ENCODE data around the gene NUDT22.

NUDT22 gene

DNA sequence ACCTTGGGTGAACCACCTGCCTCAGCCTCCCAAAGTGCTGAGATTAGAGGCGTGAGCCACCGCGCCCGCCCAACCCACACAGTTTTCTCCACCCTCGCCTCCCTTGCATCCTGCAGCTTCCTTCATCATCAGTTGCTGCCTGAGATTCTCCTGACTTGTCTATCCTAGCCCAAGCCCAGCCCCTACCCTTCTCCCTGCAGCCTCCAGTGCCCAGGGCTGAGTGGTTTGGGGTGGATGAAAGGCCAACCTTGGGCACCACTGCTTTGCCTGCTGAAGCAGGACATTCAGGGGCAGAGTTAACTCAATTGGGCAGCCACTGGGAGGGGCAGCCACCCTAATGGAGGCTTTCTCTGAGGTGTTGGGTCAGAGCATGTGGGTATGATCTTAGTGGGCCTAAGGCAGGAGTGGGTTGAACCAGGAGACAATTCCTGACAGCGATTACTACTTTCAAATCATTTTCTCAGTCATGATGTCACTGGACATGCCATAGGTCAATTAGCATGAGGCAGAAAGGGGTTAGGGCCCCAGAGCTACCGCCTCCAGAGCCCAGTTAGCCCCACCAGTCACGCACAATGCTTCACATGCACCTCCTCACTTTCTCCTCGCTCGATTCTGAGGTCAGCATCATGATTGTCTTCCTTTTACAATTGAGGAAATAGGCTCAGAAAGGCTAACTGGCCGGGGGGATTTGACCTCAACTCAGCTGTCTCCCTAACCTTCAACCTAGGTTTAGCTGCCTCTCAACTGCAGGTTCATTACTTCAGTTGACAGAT, 13.8 kb downstream of the NUDT22 start:
- H3K36me3 ChIP-seq (ENCODE audit: control insufficient read depth in 5 of 5, insufficient read depth in 5 of 5, low read length in 5 of 5), result peaks cover 0 to 42% (median 34%) of the 10 kb centered on the region in 5 donors
- peak overlapping the region; percentile 72 to 95 (median 90) for H3K9ac ChIP-seq (ENCODE audit: low read length in 5 of 5)
- no peaks in the 10 kb centered on the region for H3K9me3 ChIP-seq (ENCODE audit: control insufficient read depth in 5 of 5, low read length in 5 of 5)
- H3K4me3 ChIP-seq (ENCODE audit: low read depth in 1 of 5, low read length in 5 of 5), result peak overlapping the region; percentile 42 to 84 (median 79)
- peaks cover 12 to 61% (median 40%) of the 10 kb centered on the region in 5 donors for H3K4me1 ChIP-seq (ENCODE audit: control insufficient read depth in 5 of 5, insufficient read depth in 5 of 5, low read length in 5 of 5)
- H3K27ac ChIP-seq (ENCODE audit: low read depth, low read length), result peak overlapping the region; percentile 99
- peaks cover 0 to 7% (median 0%) of the 10 kb centered on the region in 5 donors for H3K27me3 ChIP-seq (ENCODE audit: control insufficient read depth in 5 of 5, insufficient read depth in 4 of 5, low read length in 5 of 5)

GRCh38 chr11:64240435-64241240, 14.6 kb downstream of the NUDT22 start, which contains the start of gene FKBP2:
Gene FKBP2 (plus strand): TSS chr11:64241095. CDS start chr11:64242388, 1,293 bp downstream.
- Histone ChIP-seq H3K9me3 (ENCODE audit: control insufficient read depth in 5 of 5, low read length in 5 of 5) (no peaks in the 10 kb centered on the region), H3K9ac (ENCODE audit: low read length in 5 of 5) (peak within 1 kb of the TSS; percentile 79 to 95 (median 90)), H3K4me1 (ENCODE audit: control insufficient read depth in 5 of 5, insufficient read depth in 5 of 5, low read length in 5 of 5) (peaks cover 8 to 61% (median 40%) of the 10 kb centered on the region in 5 donors), H3K27ac (ENCODE audit: low read depth, low read length) (peak within 1 kb of the TSS; percentile 99), H3K36me3 (ENCODE audit: control insufficient read depth in 5 of 5, insufficient read depth in 5 of 5, low read length in 5 of 5) (peaks cover 0 to 42% (median 34%) of the 10 kb centered on the region in 5 donors), H3K4me3 (ENCODE audit: low read depth in 1 of 5, low read length in 5 of 5) (peak within 1 kb of the TSS; percentile 75 to 86 (median 84)), H3K27me3 (ENCODE audit: control insufficient read depth in 5 of 5, insufficient read depth in 4 of 5, low read length in 5 of 5) (peaks cover 0 to 7% (median 0%) of the 10 kb centered on the region in 5 donors)

DNA sequence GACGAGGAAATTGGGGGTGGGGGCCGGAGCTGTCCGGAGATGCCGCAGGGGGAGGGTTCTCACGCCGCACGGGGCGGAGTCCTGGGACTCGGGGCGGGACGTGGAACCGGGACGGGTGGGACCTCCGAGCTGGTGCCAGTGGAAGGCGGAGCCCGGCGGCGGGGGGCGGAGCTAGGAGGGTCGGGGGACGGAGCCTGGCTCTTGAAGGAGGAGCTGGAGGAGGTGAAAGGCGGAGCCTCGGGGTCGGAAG, 15.1 kb downstream of the NUDT22 start:
- H3K9me3 ChIP-seq (ENCODE audit: control insufficient read depth in 5 of 5, low read length in 5 of 5), result no peaks in the 10 kb centered on the region

GRCh38 chr11:64241491-64242374, 15.7 kb downstream of the NUDT22 start:
- Histone ChIP-seq H3K9ac (ENCODE audit: low read length in 5 of 5) (peak overlapping the region in 4 of 5 donors; percentile 77 to 88 (median 82)), H3K9me3 (ENCODE audit: control insufficient read depth in 5 of 5, low read length in 5 of 5) (no peaks in the 10 kb centered on the region), H3K4me1 (ENCODE audit: control insufficient read depth in 5 of 5, insufficient read depth in 5 of 5, low read length in 5 of 5) (peaks cover 7 to 62% (median 42%) of the 10 kb centered on the region in 5 donors), H3K27me3 (ENCODE audit: control insufficient read depth in 5 of 5, insufficient read depth in 4 of 5, low read length in 5 of 5) (peaks cover 0 to 7% (median 0%) of the 10 kb centered on the region in 5 donors), H3K4me3 (ENCODE audit: low read depth in 1 of 5, low read length in 5 of 5) (peak overlapping the region; percentile 29 to 86 (median 79)), H3K27ac (ENCODE audit: low read depth, low read length) (peak overlapping the region; percentile 99), H3K36me3 (ENCODE audit: control insufficient read depth in 5 of 5, insufficient read depth in 5 of 5, low read length in 5 of 5) (peaks cover 0 to 39% (median 34%) of the 10 kb centered on the region in 5 donors)

More for the DNA sequence above, 15.1 kb downstream of the NUDT22 start:
- peaks cover 0 to 7% (median 0%) of the 10 kb centered on the region in 5 donors for H3K27me3 ChIP-seq (ENCODE audit: control insufficient read depth in 5 of 5, insufficient read depth in 4 of 5, low read length in 5 of 5)
- H3K4me1 ChIP-seq (ENCODE audit: control insufficient read depth in 5 of 5, insufficient read depth in 5 of 5, low read length in 5 of 5), result peaks cover 7 to 61% (median 40%) of the 10 kb centered on the region in 5 donors
- H3K4me3 ChIP-seq (ENCODE audit: low read depth in 1 of 5, low read length in 5 of 5), result peak overlapping the region in 4 of 5 donors; percentile 75 to 86 (median 82)
- peaks cover 0 to 39% (median 34%) of the 10 kb centered on the region in 5 donors for H3K36me3 ChIP-seq (ENCODE audit: control insufficient read depth in 5 of 5, insufficient read depth in 5 of 5, low read length in 5 of 5)
- peak overlapping the region in 4 of 5 donors; percentile 72 to 95 (median 91) for H3K9ac ChIP-seq (ENCODE audit: low read length in 5 of 5)
- H3K27ac ChIP-seq (ENCODE audit: low read depth, low read length), result peak overlapping the region; percentile 99

DNA sequence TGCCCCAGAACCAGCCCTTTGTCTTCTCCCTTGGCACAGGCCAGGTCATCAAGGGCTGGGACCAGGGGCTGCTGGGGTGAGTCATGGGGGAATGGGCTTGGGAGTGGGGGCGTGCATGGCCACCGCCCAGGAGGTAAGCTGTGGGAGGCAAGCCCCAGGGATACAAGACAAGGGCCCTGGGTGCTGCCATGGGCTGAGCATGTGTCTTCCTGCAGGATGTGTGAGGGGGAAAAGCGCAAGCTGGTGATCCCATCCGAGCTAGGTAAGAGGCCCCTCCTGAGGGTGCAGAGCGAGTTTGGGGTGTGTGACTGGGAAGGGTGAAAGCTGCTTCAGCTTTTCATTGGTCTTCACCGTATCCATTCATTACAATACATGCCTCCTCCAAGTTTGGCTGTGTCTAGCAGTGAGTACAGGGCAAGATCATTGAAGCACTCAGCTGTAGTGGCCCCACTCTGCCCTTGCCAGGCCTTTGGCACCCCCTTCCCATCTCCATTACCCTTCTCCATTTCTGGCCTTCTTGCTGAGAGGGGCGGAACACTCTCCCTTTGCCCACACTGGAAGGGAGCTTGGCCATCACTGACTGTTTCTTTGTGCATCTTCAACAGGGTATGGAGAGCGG, 17.3 kb downstream of the NUDT22 start:
- peak overlapping the region; percentile 54 for H3K27ac ChIP-seq (ENCODE audit: low read depth, low read length)
- H3K9me3 ChIP-seq (ENCODE audit: control insufficient read depth in 5 of 5, low read length in 5 of 5), result no peaks in the 10 kb centered on the region
- H3K4me1 ChIP-seq (ENCODE audit: control insufficient read depth in 5 of 5, insufficient read depth in 5 of 5, low read length in 5 of 5), result peaks cover 10 to 70% (median 53%) of the 10 kb centered on the region in 5 donors
- H3K9ac ChIP-seq (ENCODE audit: low read length in 5 of 5), result peak overlapping the region in 1 of 5 donors; percentile 39
- no peak overlapping the region for H3K4me3 ChIP-seq (ENCODE audit: low read depth in 1 of 5, low read length in 5 of 5)
- peaks cover 0 to 7% (median 0%) of the 10 kb centered on the region in 5 donors for H3K27me3 ChIP-seq (ENCODE audit: control insufficient read depth in 5 of 5, insufficient read depth in 4 of 5, low read length in 5 of 5)
- peaks cover 0 to 23% (median 20%) of the 10 kb centered on the region in 5 donors for H3K36me3 ChIP-seq (ENCODE audit: control insufficient read depth in 5 of 5, insufficient read depth in 5 of 5, low read length in 5 of 5)

GRCh38 chr11:64244107-64244506, 18.0 kb downstream of the NUDT22 start:
- H3K27ac ChIP-seq (ENCODE audit: low read depth, low read length), result peak overlapping the region; percentile 54
- H3K4me3 ChIP-seq (ENCODE audit: low read depth in 1 of 5, low read length in 5 of 5), result no peak overlapping the region
- no peaks in the 10 kb centered on the region for H3K9me3 ChIP-seq (ENCODE audit: control insufficient read depth in 5 of 5, low read length in 5 of 5)
- H3K4me1 ChIP-seq (ENCODE audit: control insufficient read depth in 5 of 5, insufficient read depth in 5 of 5, low read length in 5 of 5), result peaks cover 10 to 70% (median 53%) of the 10 kb centered on the region in 5 donors
- no peak overlapping the region for H3K9ac ChIP-seq (ENCODE audit: low read length in 5 of 5)
- H3K27me3 ChIP-seq (ENCODE audit: control insufficient read depth in 5 of 5, insufficient read depth in 4 of 5, low read length in 5 of 5), result peaks cover 0 to 7% (median 0%) of the 10 kb centered on the region in 5 donors
- H3K36me3 ChIP-seq (ENCODE audit: control insufficient read depth in 5 of 5, insufficient read depth in 5 of 5, low read length in 5 of 5), result peaks cover 0 to 16% (median 12%) of the 10 kb centered on the region in 5 donors

DNA sequence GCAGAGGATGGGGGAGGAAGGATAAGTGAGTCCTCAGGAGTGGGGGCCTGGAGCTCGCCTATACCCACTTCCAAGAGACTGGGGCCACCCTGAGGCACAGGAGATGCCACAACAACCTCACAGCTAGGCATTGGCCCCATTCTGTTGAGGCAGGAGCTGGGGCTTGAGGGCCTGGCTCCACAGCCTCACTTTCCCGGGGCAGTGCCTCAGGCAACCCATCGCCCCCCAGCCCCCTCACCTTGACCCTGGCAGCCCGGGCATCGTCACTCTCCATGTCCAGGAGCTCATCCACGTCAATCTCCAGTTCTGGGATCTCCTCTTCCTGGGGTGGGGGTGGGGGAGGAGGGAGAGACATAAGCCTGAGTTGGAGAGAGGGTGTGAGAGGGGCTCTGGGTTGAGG, 18.9 kb downstream of the NUDT22 start:
- H3K9me3 ChIP-seq (ENCODE audit: control insufficient read depth in 5 of 5, low read length in 5 of 5), result no peaks in the 10 kb centered on the region
- peak overlapping the region; percentile 89 for H3K27ac ChIP-seq (ENCODE audit: low read depth, low read length)
- peaks cover 0 to 7% (median 0%) of the 10 kb centered on the region in 5 donors for H3K27me3 ChIP-seq (ENCODE audit: control insufficient read depth in 5 of 5, insufficient read depth in 4 of 5, low read length in 5 of 5)
- H3K36me3 ChIP-seq (ENCODE audit: control insufficient read depth in 5 of 5, insufficient read depth in 5 of 5, low read length in 5 of 5), result peaks cover 0 to 15% (median 11%) of the 10 kb centered on the region in 5 donors
- H3K4me1 ChIP-seq (ENCODE audit: control insufficient read depth in 5 of 5, insufficient read depth in 5 of 5, low read length in 5 of 5), result peaks cover 10 to 65% (median 53%) of the 10 kb centered on the region in 5 donors
- H3K9ac ChIP-seq (ENCODE audit: low read length in 5 of 5), result peak overlapping the region in 4 of 5 donors; percentile 51 to 75 (median 57)
- peak overlapping the region; percentile 35 to 73 (median 68) for H3K4me3 ChIP-seq (ENCODE audit: low read depth in 1 of 5, low read length in 5 of 5)

- peak overlapping the region in 3 of 5 donors; percentile 54 to 75 (median 60) for H3K9ac ChIP-seq (ENCODE audit: low read length in 5 of 5)
- no peaks in the 10 kb centered on the region for H3K9me3 ChIP-seq (ENCODE audit: control insufficient read depth in 5 of 5, low read length in 5 of 5)
- H3K27me3 ChIP-seq (ENCODE audit: control insufficient read depth in 5 of 5, insufficient read depth in 4 of 5, low read length in 5 of 5), result peaks cover 0 to 7% (median 0%) of the 10 kb centered on the region in 5 donors
- peaks cover 0 to 15% (median 11%) of the 10 kb centered on the region in 5 donors for H3K36me3 ChIP-seq (ENCODE audit: control insufficient read depth in 5 of 5, insufficient read depth in 5 of 5, low read length in 5 of 5)
- peak overlapping the region; percentile 89 for H3K27ac ChIP-seq (ENCODE audit: low read depth, low read length)
- peak overlapping the region; percentile 56 to 73 (median 68) for H3K4me3 ChIP-seq (ENCODE audit: low read depth in 1 of 5, low read length in 5 of 5)
- peaks cover 8 to 60% (median 50%) of the 10 kb centered on the region in 5 donors for H3K4me1 ChIP-seq (ENCODE audit: control insufficient read depth in 5 of 5, insufficient read depth in 5 of 5, low read length in 5 of 5)
Measured at GRCh38 chr11:64245401-64245796, 19.3 kb downstream of the NUDT22 start.
